SK-MEL-5 (cell line): ENCODE data around the gene SWSAP1. TPM values are rescaled to one million over a fixed set of nuclear protein-coding genes. Genes with fewer than 3 reads are reported as not detected.
"Not testable (repeated sequence)": the region's sequence is repeated elsewhere in the genome, so short reads cannot be mapped to it uniquely, and the experiment has no call there.

Experiments
- DNase-seq: peaks from one replicate; pipeline ENCODE4 v3.0.0-alpha.2; 2016; ENCODE audit warnings: low read depth, low spot score
- in situ Hi-C: cut with HindIII; loops from 2 replicates; pipeline ENCODE4 v1.10.0; 2016; ENCODE audit warnings: low sequenced_read_pairs, high pct_unique_total_duplicates, low pct_unique_long_range_greater_than_20kb
- total RNA-seq: library from RNA; depleted of rRNA; stranded (reverse); fragments of >200 nt; shearing (Covaris generic); gene quantifications from 2 replicates; pipeline ENCODE4 v1.2.3, GENCODE V29; 2014

SWSAP1 gene
- total RNA-seq, 1 experiment from 2014 or later = 2.4 TPM

GRCh38 chr19:11373166-11373884 is 1.1 kb upstream of the SWSAP1 start:
- no peak for DNase-seq
- in situ Hi-C loops = no loop called here

DNA sequence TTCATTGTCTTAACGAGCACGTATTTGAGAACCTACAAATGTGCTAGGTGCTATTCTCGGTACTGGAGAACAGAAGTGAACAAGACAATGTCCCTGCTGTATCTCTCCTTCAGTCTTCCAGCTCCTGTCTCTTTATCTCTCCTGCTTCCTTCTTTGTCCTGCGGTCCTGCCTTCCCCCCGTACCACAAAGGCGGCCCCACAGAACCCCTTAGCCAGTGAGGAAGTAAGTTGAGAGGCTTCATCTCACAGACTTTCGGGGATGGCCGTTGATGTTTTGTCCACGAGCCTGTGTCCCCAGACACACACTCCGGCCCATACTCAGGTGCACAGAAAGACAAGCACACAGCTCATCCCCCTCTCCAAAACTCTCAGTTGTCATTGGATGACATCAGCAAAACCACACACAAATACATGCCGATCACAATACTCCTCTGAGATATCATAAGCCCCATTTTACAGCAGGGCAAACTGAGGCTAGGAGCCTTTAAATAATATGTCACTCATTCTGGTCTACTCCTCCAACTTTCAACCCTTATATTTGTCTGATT is 507 bp upstream of the SWSAP1 start:
- in situ Hi-C loops = no loop called here
- DNase-seq = no peak

- no peak for DNase-seq
- in situ Hi-C loops = no loop called here
Observed at GRCh38 chr19:11375143-11375948, 880 bp downstream of the SWSAP1 start.

DNA sequence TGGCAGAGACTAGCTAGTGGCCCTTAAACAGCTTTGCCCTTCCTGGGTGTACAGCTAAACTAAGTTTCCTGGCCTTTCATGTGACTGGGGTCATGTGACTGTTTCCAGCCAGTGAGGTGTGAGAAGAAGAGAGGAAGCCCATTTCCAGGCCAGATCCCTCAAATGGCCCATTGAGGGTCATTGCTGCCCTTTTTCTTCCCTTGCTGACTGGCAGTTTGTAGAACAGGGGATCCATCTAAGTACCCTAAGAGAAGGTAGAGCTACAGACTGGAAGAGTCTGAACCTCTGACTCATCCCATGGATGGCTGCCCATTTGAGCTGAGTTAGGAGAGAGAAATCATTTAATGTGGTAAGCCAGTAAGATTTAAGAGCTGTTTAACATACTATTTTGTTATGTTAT is 2.8 kb downstream of the SWSAP1 start:
- DNase-seq = peak; percentile 75
- in situ Hi-C loops = no loop called here

DNA sequence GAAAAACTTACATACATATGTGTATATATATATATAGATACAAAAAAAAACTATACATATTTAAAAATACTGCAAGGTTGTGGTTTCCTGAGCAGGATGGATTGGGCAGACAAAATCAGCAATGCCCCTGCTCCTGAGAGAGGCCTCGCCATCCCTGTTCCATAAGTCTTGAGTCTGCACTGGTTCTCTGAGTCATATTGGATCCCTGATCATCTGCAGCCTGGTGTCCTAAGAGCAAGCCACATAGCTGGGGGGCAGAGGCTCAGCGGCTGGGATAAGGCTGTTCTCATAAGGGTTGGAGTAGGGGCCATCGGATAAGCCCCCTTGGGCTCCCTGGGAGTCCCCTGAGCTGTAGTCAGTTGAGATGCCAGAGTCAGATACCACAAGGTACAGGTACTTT is 3.3 kb downstream of the SWSAP1 start:
- DNase-seq = no peak
- in situ Hi-C loops = no loop called here

DNA sequence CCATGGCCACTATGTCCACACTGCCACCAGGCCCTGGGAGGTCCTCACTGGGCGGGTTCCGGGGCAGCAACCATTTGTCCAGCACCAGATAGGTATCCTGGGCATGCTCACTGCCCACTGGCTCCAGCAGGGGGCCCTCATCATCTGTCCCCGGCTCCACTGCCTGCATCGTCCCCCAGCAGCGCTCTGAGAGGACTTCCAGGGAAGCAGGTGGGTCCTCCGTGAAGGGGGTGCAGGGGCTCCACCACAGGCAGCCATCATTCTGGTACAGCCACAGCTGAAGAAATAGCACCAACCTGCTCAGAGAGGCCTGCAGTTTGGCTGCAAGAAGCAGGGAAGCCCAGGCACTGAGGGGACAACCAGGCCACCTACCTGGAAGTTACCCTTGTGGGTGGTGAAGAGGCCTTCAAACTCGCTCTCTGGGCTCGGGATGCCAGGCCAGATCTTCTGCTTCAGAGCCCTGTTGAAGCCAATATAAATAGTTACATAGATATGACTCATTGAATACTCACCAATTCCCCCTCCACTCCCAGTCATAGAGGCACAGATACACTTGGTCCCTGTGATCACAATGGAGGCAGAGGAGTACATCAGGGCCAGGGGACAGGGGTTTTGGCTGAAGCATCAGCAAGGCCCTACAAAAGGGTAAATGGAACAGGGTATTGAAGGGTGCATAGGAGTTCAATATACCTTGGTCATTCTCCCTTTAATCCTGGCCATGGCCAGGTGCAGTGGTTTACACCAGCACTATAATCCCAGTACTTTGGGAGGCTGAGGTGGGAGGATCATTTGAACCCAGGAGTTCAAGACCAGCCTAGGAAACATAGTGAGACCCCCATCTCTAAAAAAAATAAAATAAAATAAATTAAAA is 4.1 kb downstream of the SWSAP1 start:
- in situ Hi-C loops = no loop called here
- DNase-seq = peak; percentile 68

DNA sequence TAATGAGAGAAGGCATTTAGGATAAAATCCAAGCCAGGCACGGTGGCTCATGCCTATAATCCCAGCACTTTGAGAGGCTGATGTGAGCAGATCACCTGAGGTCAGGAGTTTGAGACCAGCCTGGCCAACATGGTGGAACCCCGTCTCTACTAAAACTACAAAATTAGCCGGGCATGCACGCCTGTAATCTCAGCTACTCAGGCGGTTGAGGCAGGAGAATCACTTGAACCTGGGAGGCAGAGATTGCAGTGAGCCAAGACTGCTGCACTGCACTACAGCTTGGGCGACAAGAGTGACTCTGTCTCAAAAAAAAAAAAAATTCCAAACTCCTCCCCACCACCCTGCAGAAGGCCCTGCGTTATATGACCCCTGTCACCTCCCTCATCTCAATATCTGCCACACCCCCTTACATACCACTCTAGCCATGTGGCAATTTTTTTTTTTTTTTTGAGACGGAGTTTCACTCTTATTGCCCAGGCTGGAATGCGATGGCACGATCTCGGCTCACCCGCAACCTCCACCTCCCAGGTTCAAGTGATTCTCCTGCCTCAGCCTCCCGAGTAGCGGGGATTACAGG is 4.9 kb downstream of the SWSAP1 start:
- DNase-seq, in situ Hi-C loops: not testable (repeated sequence)

- no peak for DNase-seq
- in situ Hi-C loops = no loop called here
Observed at GRCh38 chr19:11379857-11380350, 5.4 kb downstream of the SWSAP1 start.

DNA sequence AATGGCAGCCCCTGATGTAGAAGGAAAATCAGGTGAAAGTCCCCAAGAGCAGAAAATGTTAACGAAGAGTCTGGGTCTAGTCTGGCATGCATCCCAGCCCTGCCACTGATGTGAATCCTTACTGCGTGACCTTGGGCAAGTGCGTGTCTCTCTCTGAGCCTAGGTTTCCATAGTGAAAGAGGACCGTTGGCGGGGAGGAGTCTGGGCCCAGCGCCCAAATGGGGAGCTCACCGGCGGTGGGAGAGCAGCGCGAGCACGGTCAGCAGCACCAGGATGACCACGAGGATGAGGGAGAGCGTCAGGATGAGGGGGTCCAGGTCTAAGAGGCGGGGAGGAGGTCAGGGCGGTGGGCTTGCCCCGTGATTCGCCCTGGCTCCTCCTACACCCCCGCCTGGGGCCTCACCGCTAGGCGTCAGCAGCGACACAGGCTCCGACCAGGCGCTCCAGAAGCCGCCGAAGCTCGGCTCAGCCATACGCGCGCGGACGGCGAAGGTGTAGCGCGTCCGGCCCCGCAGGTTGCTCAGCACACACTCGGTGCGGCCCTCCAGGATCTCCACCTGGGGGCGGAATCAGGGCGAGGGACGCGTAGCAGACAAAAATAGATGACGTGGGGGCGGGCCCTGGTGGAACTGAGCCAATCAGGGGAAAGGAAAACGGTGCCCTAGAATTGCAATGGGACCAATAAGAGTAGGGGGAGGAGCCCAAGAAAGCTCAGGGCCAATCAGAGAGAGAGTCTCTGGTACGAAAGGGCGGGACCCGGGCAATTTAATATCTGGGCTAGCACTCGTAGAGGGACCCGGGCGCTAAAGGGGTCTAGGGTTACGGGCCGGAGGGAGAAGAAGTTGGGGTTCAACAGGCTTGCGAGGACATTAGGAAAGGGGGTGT is 6.4 kb downstream of the SWSAP1 start:
- in situ Hi-C loops = no loop called here

DNA sequence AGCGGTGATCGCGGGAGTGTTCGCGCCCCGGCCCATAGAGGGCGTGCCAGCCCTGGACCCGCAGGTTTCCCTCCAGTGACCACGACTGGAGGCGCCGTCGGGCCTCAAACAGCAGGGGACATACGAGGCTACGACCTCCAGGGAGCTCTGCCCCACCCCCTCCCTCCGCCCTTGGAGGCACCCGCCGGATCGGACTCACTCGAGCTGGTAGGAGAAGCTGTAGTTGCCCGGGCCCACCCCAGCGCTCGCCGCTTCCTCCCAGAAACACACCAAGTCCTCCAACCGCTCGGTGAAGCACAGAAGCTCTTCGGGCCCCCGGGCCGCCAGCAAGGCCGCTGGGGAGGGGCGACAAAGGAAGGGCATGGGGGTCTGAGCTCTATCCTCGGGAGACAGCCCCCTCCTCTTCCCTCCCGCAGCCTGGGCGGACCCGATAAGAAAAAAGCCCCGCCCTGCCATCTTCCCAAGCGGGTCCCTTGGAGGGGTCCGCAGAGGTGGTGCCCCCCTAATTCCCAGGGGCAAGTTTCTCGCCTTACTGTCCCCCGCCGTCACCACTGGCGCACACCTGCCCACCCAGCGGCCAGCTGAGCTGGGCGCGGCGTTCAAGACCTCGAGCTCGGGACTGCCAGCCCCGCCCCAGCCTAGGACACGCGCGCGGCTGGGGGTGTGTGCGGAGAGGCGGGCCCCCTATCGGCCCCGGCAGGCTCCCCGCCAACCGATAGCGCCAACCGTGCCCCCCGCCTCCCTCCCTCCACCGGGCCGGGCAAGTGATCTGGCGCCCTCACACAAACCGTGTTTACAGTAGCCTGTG is 8.6 kb downstream of the SWSAP1 start:
- in situ Hi-C loops = no loop called here
- peak; percentile 68 for DNase-seq

More for the DNA sequence above, 6.4 kb downstream of the SWSAP1 start:
- peak; percentile 97 for DNase-seq

DNA sequence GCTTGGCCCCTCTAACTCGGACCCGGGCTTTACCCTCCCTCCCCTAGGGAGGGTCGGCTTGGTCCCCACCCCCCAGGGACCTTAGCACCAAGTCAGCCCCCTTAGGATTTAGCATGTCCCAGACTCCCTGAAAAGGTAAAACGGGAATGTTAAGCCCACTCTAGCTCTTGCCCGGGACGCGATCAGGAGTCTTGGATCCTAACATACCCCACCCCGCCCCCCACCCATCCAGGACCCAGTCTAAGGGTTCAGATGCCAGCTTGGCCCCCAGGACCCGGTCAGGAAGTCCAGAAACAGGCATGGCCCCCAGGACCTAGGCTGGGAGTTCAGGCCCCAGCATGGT is 9.2 kb downstream of the SWSAP1 start:
- in situ Hi-C loops = no loop called here
- DNase-seq = no peak

DNA sequence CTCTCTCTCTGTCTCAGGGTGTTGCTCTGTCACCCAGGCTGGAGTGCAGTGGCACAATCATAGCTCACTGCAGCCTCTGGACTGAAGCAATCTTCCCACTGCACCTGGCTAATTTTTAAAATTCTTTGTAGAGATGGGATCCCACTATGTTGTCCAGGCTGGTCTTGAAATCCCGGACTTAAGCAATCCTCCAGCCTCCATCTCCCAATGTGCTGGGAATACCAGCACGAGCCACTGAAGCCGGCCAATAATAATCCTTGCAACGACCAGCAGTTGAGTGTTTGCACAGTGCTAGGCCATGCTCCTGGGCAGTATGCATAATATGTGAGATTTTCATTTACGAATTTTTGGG is 10.3 kb downstream of the SWSAP1 start:
- in situ Hi-C loops = no loop called here
- no peak for DNase-seq

DNA sequence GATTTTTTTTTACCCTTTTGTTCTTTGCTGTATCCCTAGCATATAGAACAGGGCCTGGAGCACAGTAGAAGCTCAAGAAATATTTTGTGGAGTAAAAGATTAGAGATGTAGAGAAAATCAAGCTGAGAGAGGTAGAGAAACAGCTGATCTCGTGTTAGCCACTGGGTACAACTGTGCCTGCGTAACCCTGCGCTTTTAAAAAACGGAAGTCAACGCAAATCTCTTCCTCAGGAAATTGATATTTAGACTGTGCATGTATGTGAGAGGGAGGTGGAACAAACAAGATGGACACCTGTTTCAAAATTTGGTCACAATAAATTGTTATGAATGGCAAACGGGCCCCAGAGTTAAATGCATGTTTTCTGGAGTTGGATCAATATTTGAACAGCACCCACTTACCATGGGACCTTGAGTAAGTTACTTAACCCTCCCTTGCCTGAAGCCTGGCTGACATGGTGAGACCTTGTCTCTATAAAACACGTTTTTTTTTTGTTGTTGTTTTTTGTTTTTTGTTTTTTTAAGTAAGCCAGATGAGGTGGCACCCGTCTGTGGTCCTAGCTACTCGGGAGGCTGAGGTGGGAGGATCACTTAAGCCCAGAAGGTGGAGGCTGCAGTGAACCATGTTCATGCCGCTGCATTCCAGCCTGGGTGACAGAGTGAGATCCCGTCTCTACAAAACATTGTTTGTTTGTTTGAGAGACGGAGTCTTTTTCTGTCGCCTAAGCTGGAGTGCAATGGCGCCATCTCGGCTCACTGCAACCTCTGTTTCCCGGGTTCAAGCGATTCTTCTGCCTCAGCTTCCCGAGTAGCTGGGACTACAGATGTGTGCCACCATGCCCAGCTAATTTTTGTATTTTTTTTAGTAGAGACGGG is 12.9 kb downstream of the SWSAP1 start:
- DNase-seq = no peak
- in situ Hi-C loops = no loop called here

- in situ Hi-C loops = no loop called here
- no peak for DNase-seq
Observed at GRCh38 chr19:11390359-11390758, 15.9 kb downstream of the SWSAP1 start.
